Measurements from ENCODE around the gene ADAM12.
A peak's percentile ranks its signal among the peaks of the same experiment; 100 is the strongest.

Gene ADAM12

DNA sequence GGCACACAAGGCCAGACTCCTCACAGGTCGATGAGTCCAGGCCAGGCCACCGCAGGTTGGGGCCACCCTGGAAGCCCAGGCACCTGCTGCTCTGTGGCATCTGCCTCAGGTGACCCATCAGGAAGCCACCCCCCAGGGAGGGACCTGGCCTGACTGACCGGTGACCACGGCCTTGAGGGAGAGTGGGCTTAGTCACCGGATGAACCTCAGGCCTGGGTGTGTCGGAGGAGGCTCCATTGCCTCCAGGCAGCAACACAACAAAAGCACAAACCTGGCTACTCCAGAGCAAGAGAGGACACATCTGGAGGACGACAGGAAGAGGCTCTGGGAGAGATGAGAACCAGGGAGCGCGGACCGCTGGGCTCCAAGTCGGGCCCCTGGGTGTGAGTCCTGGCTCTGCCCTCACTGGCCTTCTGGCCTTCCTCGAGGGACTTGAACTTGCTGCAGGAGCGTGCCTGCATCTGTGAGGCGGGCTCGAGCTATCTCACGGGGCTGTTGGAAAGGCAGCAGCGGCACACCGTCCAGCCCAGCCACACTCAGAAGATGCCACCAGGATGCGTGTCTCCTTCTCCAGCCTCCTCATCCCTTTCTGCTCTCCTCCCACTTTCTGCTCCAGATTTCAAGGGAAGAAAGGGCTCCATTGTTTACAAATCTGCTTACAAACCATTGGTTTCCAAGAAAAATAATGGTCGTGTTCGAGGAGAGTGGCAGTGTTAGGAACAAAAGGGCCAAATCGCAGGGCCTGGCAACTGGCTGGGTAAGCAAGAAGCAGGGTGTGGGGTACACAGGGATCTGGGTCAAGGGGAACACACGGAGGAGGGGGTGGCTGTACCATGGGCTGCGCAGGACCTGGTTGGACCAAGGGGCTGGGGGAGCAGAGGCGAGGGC lies 152.9 kb downstream of the ADAM12 start:
- DNase-seq (ENCODE audit: low spot score), result peak; percentile 31

DNA sequence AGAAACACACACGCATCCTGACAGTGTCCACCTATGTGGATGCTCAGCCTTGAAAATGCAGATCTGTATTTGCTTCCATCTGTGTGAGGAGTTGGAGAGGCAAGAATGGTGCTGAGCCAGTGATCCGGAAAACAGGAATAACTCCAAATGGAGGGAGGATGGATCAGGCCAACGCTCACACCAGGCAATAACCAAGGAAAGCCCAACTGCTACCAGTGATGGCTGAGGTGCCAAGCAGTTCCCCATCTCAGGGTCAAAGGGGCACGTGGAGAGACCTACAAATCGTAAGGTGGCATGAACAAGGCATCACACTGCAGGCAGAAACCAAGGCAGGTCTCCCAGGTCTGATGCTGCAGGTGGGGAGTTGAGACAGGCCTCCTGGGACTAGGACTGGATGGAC lies 153.6 kb downstream of the ADAM12 start:
- no peak for DNase-seq (ENCODE audit: low spot score)

DNA sequence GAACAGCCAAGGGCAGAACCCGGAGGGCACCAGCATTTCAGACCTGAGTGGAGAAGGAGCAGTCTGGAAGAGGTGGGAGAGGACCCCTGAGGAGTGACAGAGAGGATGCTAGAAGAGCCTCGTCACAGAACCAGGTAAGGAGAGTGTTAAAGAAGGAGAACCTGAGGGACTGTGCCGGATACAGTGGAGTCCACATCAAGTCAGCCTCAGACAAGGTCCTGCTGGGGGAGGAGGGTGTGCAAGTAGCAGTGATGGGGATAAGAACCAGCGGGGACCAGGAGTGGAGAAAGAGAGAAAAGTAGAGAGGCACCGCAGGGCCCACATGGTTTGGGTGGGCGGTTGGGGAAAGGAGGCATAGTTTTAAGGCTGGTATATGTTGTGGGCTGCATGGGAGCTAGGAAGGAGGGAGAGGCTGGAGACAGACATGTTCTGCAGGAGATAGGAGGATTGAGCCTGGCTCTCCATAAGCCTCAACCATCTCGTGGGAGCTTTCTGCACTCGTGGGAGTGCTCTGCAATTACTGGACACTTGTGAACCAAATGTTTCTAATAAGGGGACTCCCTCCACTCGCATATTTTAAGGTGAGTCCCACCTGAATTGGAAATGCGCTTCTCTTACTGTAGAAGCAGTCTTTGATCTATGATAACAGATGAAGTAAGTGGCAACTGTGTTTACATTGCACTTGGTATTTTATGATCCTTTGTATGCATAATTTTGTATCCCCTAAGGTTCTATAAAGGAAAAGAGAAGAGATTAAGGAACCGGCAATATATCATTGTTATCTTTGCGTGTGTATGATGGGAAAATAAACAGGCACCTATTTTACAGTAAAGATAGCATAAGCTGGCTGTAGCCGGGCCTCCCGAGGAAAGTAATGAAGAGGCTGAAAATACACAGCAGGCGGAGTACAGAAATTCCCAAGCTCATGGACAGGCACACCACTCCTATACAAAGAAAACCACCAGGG lies 154.8 kb downstream of the ADAM12 start:
- DNase-seq (ENCODE audit: low spot score), result no peak

DNA sequence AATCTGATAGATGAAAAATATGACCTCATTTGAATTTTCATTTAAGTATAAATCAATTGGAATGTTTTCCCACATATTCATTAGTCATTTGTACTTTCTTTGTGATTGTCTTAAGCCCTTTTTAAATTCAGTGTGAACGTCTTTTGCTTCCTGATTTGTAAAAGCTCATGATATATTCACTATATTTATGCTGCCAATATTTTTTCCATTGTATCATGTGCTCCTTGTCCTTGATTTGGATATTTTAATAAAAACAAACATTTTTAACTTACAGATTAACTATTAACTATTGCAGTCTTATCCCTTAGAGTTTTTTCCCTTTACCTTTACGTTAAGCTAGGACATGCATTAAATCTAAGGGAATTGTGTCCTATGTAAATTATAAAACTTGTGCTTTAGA lies 157.7 kb downstream of the ADAM12 start:
- DNase-seq (ENCODE audit: low spot score), result no peak

DNA sequence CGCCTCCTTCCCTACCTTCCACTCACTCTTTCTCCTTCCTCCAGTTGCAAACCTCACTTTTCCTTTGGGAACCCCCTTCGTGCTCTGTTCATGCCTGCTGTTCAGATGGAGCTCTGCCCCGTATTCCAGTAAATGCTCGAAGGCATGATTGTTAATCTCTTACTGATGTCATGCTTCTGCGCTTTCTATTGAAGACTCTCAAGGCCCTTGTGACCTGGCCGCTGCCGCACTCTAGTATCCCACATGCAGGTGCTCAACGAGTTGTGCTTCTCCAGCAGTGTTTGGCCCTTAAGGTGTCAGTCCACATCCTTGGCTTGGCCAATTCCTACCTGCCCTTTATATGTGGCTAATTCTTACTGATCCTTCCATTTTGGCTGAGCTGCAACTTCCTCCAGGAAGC lies 158.6 kb downstream of the ADAM12 start:
- no peak for DNase-seq (ENCODE audit: low spot score)

DNA sequence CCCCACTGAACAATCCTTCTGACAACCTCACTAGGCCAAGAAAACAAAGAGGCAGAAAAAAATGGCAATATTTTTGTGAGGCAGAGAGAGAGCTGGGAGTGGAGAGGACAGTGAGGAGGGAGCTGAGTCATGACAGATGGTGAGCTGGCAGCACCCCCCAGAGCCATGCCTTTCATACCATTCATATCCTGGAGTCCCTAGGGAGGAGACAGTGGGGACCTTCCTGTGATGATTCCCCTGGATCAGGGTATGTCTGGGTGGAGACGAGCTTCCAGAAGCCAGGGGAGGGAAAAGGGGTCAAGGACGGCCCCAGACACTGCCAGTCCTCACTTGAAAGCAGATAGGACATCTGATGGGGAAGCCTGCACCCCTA lies 160.5 kb downstream of the ADAM12 start:
- DNase-seq (ENCODE audit: low spot score), result no peak

DNA sequence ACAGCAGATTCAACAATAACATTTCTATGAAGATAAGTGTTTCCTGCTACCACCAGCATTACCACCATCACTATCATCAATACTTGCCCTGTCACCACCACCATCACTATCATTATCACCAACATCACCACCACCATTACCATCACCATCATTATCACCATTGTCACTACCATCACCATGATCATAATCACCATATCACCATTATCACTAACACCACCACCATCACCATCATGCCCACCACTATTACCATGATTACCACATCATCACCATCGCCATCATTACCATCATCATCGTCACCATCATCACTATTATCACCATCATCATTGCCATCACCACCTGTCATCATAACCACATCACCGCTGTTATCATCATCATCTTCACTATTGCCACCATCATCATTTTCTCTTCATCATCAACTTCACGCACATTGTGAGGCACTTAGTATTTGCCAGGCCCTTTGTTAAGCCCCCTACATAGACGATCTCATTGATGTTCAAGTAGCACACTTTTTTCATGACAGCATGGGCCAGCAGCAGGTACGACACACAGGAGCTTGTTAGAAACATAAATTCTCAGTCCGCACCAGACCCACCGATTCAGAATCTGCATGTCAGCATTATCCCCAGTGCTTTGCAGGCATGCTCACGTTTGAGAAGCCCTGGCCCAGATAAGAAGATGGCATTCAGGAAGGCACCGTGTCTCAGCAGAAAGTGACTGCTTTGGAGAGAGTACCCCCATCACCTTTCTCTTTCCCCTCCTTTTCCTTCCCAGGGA lies 161.1 kb downstream of the ADAM12 start:
- no peak for DNase-seq (ENCODE audit: low spot score)

DNA sequence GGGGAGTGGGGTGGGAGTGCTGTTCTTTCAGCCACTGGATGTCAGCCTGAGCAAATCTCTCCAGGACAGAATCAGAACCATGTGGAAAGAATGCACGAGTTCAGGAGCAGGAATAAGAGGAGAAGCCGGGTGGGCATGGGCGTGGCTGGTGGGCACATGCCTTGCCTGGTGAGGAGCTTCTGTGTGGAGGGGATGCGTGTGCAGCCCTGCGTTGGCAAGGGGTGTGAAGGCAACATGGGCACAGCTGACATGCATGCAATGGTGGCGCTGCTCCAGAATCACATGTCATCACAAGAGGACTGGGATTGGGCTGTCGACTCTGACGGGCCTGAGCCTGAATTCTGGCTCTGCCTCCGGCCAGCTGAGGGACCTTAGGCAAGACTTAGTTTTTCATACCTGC lies 162.1 kb downstream of the ADAM12 start:
- no peak for DNase-seq (ENCODE audit: low spot score)

DNA sequence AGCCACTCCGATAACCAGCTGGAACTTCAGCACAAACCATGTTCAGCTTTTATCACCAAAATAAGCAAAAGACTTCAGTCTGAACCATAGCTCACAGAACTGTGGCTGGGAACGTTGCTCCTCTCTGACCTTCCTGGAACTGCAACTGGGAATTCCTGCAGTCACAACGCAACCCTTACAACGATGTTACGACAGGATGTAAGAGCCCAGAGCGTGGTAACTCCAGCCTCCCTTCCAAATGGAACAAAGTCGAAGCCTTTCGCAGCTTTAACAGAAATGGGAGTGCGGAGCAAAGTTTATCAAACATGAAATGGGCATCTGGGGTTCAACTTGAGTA lies 162.6 kb downstream of the ADAM12 start:
- no peak for DNase-seq (ENCODE audit: low spot score)

DNA sequence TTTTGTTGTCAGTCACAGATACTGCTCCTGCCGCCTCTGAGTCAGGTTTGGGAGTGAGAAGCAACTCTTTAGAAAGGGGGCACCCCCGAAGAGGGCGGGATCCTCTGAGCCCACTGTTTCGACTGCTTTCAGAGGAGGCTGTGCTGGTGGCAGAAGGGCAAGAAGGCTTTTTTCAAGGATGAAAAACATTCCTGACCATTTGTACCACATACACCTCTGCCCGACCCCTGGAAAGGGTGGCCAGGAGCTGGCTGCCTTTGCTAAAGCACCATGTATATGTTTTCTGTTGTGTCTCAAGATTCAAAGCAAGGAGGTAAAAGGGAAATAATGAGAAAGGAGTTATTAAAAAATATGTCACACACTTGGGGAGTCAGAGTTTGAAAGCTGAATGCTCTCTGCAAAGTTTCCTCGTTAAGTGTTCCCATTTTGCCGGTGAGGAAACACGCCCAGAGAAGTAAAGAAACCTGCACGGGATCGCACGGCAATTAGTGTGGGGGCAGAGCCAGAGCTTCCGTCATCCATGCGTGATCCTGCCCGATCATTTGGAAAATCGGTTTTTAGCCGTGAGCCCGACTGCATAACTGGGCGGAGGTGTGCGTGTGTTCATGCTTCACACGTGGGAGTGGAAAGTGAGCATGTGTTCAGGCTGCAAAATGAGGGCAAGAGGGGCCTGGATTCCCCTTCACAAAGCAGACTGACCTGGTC lies 163.2 kb downstream of the ADAM12 start:
- DNase-seq (ENCODE audit: low spot score), result no peak

DNA sequence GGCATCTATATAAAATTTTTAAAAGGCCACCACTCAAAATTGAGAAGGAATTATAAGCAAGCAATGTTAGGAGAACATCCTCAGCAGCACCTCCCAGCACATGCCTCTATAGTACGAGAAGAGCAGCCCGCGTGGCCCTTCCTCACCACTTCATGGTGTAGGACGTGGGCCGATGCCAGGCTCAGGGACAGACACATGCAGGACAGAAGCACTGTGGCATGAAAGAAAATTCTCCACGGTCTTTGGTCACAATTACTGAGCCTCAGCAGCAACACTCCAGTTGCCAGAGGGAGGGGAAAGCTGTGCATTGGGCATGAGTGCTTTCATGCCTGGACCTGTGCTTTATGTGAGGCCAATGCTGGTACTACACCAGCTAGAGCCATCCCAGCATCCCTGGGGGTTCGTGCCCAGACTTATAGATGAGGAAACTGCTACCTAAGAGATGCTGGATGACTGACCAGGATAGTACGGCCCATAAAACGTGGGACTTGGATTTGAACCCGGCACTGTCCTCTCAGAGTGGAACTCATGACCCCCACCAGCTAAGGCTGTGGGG lies 164.7 kb downstream of the ADAM12 start:
- no peak for DNase-seq (ENCODE audit: low spot score)

DNA sequence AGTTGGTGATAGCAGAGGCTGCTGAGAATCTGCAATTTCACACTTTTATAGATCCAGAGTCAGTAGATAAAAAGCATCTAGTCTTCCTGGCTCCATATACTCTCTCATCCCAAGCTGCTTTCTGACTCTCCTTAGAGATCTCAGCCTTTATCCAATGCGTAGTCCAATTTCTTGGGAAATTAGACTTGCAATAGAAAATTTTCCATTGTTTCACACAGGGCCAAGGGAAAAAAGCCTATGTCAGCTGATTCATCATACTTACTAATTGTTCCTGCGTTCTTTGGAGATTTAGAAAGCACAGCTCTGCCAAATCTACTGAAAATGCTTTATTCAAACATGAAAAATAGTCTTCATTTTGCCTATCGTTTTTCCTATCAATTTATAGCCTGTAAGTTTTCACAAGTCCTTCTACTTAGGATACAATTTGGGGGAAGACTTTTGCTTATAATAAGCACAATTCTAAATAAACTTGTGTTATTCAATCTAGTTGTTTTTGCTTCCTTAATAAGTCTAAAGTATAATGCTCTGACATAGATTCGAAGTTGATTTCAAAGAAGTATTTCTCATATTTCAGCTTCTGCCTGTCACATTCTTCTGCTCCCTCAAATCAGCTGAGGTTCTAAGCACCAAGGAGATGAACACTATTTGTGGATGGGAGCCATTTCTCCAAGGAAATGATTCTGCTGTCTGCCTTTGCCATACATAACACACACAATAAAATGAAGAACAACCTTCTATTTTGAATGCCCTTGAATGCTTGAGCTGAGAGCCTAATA lies 165.4 kb downstream of the ADAM12 start:
- DNase-seq (ENCODE audit: low spot score), result no peak

DNA sequence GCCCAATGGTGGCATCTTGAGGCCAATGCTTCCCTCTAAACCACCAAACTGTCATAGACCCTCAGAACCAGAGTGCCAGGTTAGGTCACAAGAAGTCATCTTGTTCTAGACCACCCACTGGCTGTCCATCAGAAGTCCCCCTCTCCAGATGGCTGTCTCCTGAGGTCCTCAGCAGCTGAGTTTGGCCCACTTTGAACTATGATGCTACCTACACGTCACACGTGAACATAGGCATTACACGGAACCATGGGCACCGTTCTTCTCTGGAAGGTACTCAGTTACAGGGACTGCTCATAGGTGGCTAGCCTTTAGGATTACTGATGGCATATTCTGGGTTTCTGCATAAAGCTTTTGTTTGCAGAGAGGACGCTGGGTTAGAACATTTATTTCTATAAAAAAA lies 166.4 kb downstream of the ADAM12 start:
- no peak for DNase-seq (ENCODE audit: low spot score)

DNA sequence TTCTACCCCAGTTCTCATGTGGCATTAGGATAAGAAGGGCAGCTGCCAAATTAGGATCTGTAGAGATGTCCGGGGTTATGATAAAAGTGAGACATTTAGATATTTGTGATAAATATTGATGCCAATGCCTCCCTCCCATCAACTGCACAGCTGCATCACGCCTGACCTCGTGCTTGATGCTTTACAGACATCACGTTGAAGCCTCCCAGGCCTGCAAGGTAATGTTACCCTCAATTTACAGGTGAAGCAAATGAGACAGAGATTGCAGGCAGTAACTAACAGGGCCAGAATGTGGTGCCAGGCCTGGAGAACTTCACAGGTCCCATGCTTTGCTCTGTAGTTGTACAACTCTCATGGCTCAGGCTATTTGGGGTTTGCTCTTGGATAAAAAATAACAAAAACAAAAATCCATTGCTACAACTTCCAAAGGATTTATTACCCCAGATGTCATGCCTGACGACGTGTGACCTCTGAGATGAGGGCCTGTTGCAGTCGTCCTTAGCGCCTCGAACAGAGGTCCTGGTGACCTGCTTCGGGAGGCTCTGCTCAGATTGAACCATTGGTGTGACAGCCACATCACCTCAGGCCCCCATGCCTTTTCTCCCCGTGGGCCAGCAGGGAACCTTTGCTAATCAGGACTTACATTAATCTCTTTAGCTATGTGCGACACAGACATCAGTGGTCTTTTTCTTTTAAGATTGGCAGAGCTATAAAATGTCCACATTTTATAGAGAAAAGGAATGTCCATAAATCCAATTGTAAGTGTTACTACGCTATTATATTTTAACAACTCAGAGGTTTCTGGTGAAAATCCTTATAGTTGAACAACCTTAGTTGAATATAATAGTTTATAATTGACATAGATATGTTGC lies 169.3 kb downstream of the ADAM12 start:
- no peak for DNase-seq (ENCODE audit: low spot score)

DNA sequence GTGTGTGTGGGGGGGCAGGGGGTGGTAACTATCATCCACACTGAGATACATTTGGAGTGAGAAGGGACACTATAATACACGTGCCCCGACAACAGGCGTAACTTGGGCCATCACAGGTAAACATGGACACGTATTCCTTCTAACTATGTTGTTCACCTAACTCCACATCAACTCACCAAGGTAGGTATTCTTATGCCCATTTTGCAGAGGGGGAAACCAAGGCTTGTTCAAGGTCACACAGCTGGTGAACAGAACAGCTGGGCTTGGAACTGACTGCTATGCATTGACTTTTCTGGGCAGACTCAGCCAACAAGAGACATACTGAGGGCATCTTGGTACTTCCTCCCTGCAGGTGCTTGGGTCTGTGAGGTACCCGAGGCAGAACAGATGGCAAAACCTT lies 170.1 kb downstream of the ADAM12 start:
- no peak for DNase-seq (ENCODE audit: low spot score)

DNA sequence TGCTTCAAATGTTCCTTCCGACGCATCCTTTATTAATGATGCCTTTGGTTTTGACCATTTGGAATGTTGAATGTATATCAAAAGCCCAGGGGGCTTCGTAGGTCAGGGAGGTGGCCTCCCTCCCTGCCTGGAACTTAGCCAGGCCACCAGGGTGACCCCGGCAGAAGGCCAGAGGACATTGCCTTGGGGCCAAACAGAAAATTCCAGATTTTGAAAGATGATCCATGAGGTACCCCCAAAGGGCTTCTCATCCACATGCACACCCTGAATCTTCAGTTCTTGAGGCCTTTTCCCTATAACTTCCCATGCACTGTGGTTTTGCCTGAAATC lies 171.7 kb downstream of the ADAM12 start:
- no peak for DNase-seq (ENCODE audit: low spot score)

DNA sequence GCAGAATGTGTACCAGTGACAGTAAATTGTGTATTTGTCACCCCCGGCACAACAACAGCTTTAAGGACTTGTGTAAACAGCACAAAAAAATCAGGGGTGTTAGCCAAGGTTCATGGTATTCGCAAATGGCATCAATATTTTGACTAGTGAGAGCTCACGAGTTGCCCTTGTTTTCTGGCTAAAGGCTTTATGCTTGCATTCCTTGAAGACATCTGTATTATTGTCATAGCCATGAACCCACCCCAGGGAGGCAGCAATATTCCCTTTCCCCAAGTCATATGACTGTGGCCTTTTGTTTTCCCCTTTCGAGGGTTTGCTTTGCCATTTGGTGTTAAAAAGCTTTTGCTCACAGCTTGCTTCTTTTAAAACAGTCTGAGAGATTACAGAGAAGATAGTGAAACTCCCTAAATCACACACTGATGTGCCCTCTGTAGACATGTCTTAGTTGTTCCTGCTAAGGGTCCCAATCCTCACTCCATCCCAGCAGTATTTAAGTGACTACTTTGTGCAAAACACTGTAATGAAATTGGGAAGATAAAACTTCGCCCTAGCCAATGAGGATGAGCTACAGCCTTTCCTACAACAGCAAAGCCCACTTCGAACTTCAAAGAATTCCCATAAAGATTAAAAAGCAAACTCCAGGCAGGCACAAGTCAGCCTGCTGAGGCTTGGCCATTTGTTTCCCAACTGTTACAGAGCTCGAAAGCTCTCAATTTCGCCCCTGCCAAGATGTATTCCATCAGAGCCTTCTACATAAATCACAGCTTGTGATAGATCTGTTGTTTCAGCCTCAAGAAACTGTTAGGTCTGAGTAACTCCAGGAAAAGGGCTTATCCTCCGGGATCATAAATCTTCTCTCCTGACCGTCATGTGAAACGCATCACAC lies 172.3 kb downstream of the ADAM12 start:
- no peak for DNase-seq (ENCODE audit: low spot score)

DNA sequence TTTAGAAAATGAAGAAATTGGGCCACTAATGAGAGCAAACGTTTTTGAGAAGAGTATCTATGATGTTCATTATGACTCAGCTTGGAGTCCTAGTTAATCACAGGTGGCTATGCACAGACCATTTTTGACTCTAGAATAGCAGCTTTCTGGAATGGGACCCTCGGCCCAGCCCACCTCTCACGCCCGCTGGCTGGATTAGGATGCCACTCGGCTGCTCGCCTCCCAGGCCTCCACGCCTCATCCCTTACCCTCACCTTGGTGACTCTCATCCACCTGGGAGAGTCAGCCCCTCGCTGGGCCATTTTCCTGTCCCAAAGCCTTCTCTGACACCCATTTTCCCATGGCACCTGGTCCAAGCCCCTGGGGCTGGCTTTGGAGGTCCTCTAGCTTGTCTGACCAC lies 173.6 kb downstream of the ADAM12 start:
- no peak for DNase-seq (ENCODE audit: low spot score)

DNA sequence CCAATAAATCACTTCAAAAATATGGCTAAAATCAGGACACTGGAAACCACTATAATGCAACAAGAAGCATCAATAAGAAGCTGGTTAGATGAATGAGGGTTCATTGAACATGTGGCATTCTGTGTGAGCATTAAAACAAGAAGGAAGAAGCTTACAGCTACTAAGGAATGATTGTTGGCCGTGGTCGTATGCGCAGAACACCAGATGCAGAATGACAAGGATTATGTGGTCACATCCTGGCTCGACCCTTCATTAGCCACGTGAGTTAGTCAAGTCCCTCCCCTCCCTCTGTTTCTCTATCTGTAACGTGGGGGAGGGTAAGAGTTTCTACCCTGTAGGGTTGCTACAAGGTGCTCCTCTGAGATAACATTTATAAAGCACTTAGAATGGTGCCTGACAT lies 174.3 kb downstream of the ADAM12 start:
- DNase-seq (ENCODE audit: low spot score), result no peak
